ENCODE results near the gene COMMD7. TPM values are rescaled to one million over a fixed set of nuclear protein-coding genes. Genes with fewer than 3 reads are reported as not detected.
"Not testable (repeated sequence)": the region's sequence is repeated elsewhere in the genome, so short reads cannot be mapped to it uniquely, and the experiment has no call there.

Gene COMMD7
- polyA plus RNA-seq, 1 donor from 2014 or later, result 35.6 TPM

DNA sequence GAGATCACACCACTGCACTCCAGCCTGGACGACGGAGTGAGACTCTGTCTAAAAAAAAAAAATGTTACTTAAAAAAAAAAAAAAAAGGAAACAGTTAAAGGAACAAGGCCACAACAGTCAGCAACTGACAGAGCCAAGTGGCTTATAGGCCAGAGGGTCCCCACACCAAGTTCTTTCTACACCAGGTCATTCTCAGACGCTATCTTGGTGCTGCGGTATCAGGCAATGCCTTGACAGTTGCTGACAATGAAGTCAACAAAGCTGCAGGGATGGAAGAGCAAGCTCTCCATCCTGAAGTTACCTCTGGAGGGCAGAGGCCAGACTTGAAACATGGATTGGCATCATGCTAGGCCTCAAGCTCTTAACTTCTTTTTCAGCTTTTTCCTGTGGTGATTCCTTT, 31.9 kb downstream of the COMMD7 start:
- Histone ChIP-seq H4K20me1 (ENCODE audit: insufficient read depth) (no peaks in the 10 kb centered on the region), H3K27ac (ENCODE audit: low read length) (no peak overlapping the region), H3K9me2 (ENCODE audit: insufficient read depth, low read length) (no peaks in the 10 kb centered on the region), H3K9me3 (ENCODE audit: low read length) (no peaks in the 10 kb centered on the region), H3K4me2 (ENCODE audit: low read length) (no peak overlapping the region), H3K36me3 (ENCODE audit: insufficient read depth, low read length) (no peaks in the 10 kb centered on the region), H3K27me3 (ENCODE audit: insufficient read depth, low read depth, low read length) (no peaks in the 10 kb centered on the region), H3F3A (ENCODE audit: insufficient read depth, low read length, poor library complexity, severe bottlenecking) (no peaks in the 10 kb centered on the region), H3K79me2 (replicated peaks; ENCODE audit: insufficient read depth, low read length) (no peaks in the 10 kb centered on the region), H2AFZ (ENCODE audit: low read depth, low read length) (no peak overlapping the region), H3K4me3 (ENCODE audit: low read length) (no peak overlapping the region), H3K9ac (ENCODE audit: low read length) (no peak overlapping the region)
- no peak for TF ChIP-seq POLR2AphosphoS5 (IDR thresholded peaks at IDR 0.05)
- TF ChIP-seq, protein P1, sequence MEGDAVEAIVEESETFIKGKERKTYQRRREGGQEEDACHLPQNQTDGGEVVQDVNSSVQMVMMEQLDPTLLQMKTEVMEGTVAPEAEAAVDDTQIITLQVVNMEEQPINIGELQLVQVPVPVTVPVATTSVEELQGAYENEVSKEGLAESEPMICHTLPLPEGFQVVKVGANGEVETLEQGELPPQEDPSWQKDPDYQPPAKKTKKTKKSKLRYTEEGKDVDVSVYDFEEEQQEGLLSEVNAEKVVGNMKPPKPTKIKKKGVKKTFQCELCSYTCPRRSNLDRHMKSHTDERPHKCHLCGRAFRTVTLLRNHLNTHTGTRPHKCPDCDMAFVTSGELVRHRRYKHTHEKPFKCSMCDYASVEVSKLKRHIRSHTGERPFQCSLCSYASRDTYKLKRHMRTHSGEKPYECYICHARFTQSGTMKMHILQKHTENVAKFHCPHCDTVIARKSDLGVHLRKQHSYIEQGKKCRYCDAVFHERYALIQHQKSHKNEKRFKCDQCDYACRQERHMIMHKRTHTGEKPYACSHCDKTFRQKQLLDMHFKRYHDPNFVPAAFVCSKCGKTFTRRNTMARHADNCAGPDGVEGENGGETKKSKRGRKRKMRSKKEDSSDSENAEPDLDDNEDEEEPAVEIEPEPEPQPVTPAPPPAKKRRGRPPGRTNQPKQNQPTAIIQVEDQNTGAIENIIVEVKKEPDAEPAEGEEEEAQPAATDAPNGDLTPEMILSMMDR (IDR thresholded peaks at IDR 0.05; ENCODE audit: poor library complexity, severe bottlenecking), result no peak
- no peak for TF ChIP-seq RAD21 (conservative IDR thresholded peaks at IDR 0.05)

DNA sequence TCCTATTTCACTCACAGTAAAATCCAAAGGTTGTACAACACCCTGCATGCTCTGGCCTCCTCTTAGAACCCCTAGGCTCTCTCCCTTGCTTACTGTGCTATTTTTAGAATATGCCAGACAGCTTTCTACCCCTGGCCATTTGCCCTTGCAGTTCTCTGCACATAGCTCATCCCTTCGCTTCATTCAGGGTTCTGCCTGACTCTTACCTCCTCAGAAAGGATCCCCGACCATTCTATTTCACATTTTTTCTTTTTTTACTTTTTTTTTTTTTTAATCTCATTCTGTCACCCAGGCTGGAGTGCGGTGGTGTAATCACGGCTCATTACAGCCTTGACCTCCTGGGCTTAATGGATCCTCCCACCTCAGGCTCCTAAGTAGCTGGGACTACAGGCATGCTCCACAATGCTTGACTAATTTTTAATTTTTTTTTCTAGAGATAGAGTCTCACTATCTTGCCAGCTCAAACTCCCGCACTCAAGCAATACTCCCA, 33.6 kb downstream of the COMMD7 start:
- H3K27me3 ChIP-seq (ENCODE audit: insufficient read depth, low read depth, low read length), result no peaks in the 10 kb centered on the region
- peaks cover 2% of the 10 kb centered on the region for H3K36me3 ChIP-seq (ENCODE audit: insufficient read depth, low read length)
- no peak overlapping the region for H2AFZ ChIP-seq (ENCODE audit: low read depth, low read length)
- H3K27ac ChIP-seq (ENCODE audit: low read length), result no peak overlapping the region
- TF ChIP-seq, protein P2, sequence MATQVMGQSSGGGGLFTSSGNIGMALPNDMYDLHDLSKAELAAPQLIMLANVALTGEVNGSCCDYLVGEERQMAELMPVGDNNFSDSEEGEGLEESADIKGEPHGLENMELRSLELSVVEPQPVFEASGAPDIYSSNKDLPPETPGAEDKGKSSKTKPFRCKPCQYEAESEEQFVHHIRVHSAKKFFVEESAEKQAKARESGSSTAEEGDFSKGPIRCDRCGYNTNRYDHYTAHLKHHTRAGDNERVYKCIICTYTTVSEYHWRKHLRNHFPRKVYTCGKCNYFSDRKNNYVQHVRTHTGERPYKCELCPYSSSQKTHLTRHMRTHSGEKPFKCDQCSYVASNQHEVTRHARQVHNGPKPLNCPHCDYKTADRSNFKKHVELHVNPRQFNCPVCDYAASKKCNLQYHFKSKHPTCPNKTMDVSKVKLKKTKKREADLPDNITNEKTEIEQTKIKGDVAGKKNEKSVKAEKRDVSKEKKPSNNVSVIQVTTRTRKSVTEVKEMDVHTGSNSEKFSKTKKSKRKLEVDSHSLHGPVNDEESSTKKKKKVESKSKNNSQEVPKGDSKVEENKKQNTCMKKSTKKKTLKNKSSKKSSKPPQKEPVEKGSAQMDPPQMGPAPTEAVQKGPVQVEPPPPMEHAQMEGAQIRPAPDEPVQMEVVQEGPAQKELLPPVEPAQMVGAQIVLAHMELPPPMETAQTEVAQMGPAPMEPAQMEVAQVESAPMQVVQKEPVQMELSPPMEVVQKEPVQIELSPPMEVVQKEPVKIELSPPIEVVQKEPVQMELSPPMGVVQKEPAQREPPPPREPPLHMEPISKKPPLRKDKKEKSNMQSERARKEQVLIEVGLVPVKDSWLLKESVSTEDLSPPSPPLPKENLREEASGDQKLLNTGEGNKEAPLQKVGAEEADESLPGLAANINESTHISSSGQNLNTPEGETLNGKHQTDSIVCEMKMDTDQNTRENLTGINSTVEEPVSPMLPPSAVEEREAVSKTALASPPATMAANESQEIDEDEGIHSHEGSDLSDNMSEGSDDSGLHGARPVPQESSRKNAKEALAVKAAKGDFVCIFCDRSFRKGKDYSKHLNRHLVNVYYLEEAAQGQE (IDR thresholded peaks at IDR 0.05; ENCODE audit: borderline replicate concordance), result no peak
- TF ChIP-seq, protein P1 (IDR thresholded peaks at IDR 0.05; ENCODE audit: poor library complexity, severe bottlenecking), result no peak
- TF ChIP-seq EZH2 (IDR thresholded peaks at IDR 0.05; ENCODE audit: borderline replicate concordance, insufficient read depth, low read length, poor library complexity, severe bottlenecking) (no peak), TAF1 (IDR thresholded peaks at IDR 0.05; ENCODE audit: low read depth) (no peak), POLR2AphosphoS5 (IDR thresholded peaks at IDR 0.05) (no peak), SMC3 (conservative IDR thresholded peaks at IDR 0.05; ENCODE audit: poor library complexity) (no peak), EP300 (conservative IDR thresholded peaks at IDR 0.05; ENCODE audit: poor library complexity, severe bottlenecking) (no peak), RAD21 (conservative IDR thresholded peaks at IDR 0.05) (no peak), MXI1 (conservative IDR thresholded peaks at IDR 0.05; ENCODE audit: poor library complexity, severe bottlenecking) (no peak)
- H3K79me2 ChIP-seq (replicated peaks; ENCODE audit: insufficient read depth, low read length), result no peaks in the 10 kb centered on the region
- no peaks in the 10 kb centered on the region for H3K9me2 ChIP-seq (ENCODE audit: insufficient read depth, low read length)
- H3K9ac ChIP-seq (ENCODE audit: low read length), result no peak overlapping the region
- H3K4me2 ChIP-seq (ENCODE audit: low read length), result no peak overlapping the region
- H3K9me3 ChIP-seq (ENCODE audit: low read length), result no peaks in the 10 kb centered on the region
- H3K4me3 ChIP-seq (ENCODE audit: low read length), result no peak overlapping the region
- no peaks in the 10 kb centered on the region for H4K20me1 ChIP-seq (ENCODE audit: insufficient read depth)
- H3F3A ChIP-seq (ENCODE audit: insufficient read depth, low read length, poor library complexity, severe bottlenecking), result no peaks in the 10 kb centered on the region

DNA sequence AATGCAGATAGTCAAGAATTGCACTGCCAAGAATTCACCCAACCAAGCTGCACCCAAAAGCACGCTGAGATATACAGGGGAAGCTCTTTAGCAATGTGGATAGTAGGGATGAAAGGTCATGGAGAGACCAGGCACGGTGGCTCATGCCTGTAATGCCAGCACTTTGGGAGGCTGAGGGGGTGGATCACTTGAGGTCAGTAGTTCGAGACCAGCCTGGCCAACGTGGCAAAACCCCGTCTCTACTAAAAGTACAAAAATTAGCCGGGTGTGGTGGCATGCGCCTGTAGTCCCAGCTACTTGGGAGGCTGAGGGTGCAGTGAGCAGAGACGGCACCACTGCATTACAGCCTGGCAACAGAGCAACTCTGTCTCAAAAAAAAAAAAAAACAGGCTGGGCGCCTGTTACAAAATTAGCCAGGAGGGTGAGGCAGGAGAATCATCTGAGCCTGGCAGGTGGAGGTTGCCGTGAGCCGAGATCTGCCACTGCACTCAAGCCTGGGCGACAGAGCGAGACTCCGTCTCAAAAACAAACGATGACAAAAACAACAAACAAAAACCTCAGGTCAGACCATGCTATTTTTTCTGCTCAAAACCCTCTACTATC, 34.1 kb downstream of the COMMD7 start:
- not testable (repeated sequence) for H3K4me2 ChIP-seq (ENCODE audit: low read length); H3K79me2 ChIP-seq (replicated peaks; ENCODE audit: insufficient read depth, low read length); H2AFZ ChIP-seq (ENCODE audit: low read depth, low read length); H3K9ac ChIP-seq (ENCODE audit: low read length); H3K4me3 ChIP-seq (ENCODE audit: low read length); H4K20me1 ChIP-seq (ENCODE audit: insufficient read depth); H3K36me3 ChIP-seq (ENCODE audit: insufficient read depth, low read length); H3K9me2 ChIP-seq (ENCODE audit: insufficient read depth, low read length); H3K27ac ChIP-seq (ENCODE audit: low read length); H3K9me3 ChIP-seq (ENCODE audit: low read length); H3K27me3 ChIP-seq (ENCODE audit: insufficient read depth, low read depth, low read length); H3F3A ChIP-seq (ENCODE audit: insufficient read depth, low read length, poor library complexity, severe bottlenecking)

All from neural cell (in vitro differentiated cells).